Measurements from ENCODE around the gene S100A16. TPM values are rescaled to one million over a fixed set of nuclear protein-coding genes. Genes with fewer than 3 reads are reported as not detected.
A peak's percentile ranks its signal among the peaks of the same experiment; 100 is the strongest.

Gene S100A16
- total and polyA plus RNA-seq, 9 of the 15 experiments (the other 6 are each of a cell fraction or from before 2014, with no cell fraction given), result 1.6 to 6.9 (median 4.3) TPM

DNA sequence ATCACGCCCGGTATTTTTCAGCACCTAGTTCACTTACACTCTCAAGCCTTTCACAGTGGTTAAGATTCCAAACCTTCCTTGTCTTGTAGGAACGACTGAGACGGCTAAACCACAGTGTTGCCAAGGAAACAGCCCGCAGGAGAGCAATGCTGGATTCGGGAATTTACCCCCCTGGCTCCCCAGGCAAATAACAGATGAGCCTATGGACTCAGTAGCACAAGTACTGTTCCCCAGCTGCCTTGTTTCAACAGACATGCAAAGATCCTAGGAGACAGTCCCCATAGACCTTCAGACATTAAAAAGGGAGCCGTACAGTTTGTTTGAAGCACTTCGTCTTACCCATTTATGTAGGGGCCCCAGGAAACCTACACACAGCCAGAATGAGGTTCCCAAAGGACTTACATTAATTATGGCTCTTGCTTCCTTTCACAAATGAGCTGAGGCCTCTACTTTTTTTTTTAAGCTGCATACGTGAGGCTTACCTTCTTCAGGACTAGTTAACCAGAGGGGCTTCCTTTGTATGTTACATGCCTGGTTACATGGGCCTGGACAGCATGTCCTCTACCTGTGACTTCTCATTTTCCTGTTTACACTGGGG, 48.3 kb upstream of the S100A16 start (continued):
- TF ChIP-seq, protein P1, sequence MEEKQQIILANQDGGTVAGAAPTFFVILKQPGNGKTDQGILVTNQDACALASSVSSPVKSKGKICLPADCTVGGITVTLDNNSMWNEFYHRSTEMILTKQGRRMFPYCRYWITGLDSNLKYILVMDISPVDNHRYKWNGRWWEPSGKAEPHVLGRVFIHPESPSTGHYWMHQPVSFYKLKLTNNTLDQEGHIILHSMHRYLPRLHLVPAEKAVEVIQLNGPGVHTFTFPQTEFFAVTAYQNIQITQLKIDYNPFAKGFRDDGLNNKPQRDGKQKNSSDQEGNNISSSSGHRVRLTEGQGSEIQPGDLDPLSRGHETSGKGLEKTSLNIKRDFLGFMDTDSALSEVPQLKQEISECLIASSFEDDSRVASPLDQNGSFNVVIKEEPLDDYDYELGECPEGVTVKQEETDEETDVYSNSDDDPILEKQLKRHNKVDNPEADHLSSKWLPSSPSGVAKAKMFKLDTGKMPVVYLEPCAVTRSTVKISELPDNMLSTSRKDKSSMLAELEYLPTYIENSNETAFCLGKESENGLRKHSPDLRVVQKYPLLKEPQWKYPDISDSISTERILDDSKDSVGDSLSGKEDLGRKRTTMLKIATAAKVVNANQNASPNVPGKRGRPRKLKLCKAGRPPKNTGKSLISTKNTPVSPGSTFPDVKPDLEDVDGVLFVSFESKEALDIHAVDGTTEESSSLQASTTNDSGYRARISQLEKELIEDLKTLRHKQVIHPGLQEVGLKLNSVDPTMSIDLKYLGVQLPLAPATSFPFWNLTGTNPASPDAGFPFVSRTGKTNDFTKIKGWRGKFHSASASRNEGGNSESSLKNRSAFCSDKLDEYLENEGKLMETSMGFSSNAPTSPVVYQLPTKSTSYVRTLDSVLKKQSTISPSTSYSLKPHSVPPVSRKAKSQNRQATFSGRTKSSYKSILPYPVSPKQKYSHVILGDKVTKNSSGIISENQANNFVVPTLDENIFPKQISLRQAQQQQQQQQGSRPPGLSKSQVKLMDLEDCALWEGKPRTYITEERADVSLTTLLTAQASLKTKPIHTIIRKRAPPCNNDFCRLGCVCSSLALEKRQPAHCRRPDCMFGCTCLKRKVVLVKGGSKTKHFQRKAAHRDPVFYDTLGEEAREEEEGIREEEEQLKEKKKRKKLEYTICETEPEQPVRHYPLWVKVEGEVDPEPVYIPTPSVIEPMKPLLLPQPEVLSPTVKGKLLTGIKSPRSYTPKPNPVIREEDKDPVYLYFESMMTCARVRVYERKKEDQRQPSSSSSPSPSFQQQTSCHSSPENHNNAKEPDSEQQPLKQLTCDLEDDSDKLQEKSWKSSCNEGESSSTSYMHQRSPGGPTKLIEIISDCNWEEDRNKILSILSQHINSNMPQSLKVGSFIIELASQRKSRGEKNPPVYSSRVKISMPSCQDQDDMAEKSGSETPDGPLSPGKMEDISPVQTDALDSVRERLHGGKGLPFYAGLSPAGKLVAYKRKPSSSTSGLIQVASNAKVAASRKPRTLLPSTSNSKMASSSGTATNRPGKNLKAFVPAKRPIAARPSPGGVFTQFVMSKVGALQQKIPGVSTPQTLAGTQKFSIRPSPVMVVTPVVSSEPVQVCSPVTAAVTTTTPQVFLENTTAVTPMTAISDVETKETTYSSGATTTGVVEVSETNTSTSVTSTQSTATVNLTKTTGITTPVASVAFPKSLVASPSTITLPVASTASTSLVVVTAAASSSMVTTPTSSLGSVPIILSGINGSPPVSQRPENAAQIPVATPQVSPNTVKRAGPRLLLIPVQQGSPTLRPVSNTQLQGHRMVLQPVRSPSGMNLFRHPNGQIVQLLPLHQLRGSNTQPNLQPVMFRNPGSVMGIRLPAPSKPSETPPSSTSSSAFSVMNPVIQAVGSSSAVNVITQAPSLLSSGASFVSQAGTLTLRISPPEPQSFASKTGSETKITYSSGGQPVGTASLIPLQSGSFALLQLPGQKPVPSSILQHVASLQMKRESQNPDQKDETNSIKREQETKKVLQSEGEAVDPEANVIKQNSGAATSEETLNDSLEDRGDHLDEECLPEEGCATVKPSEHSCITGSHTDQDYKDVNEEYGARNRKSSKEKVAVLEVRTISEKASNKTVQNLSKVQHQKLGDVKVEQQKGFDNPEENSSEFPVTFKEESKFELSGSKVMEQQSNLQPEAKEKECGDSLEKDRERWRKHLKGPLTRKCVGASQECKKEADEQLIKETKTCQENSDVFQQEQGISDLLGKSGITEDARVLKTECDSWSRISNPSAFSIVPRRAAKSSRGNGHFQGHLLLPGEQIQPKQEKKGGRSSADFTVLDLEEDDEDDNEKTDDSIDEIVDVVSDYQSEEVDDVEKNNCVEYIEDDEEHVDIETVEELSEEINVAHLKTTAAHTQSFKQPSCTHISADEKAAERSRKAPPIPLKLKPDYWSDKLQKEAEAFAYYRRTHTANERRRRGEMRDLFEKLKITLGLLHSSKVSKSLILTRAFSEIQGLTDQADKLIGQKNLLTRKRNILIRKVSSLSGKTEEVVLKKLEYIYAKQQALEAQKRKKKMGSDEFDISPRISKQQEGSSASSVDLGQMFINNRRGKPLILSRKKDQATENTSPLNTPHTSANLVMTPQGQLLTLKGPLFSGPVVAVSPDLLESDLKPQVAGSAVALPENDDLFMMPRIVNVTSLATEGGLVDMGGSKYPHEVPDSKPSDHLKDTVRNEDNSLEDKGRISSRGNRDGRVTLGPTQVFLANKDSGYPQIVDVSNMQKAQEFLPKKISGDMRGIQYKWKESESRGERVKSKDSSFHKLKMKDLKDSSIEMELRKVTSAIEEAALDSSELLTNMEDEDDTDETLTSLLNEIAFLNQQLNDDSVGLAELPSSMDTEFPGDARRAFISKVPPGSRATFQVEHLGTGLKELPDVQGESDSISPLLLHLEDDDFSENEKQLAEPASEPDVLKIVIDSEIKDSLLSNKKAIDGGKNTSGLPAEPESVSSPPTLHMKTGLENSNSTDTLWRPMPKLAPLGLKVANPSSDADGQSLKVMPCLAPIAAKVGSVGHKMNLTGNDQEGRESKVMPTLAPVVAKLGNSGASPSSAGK (IDR thresholded peaks at IDR 0.05), result no peak
- TF ChIP-seq PURB (CRISPR knock-in tag; IDR thresholded peaks at IDR 0.05; ENCODE audit: low read depth) (no peak), ZNF146 (CRISPR knock-in tag; IDR thresholded peaks at IDR 0.05; ENCODE audit: unreplicated experiment) (no peak), NFE2 (IDR thresholded peaks at IDR 0.05; ENCODE audit: low read depth) (no peak), ZNF12 (CRISPR knock-in tag; IDR thresholded peaks at IDR 0.05) (no peak), STAG1 (CRISPR knock-in tag; IDR thresholded peaks at IDR 0.05; ENCODE audit: borderline replicate concordance) (no peak), MXI1 (IDR thresholded peaks at IDR 0.05; ENCODE audit: low read depth, low read length) (no peak), POLR2B (IDR thresholded peaks at IDR 0.05; ENCODE audit: low read depth, partially characterized antibody) (peak; percentile 67), SMARCB1 (IDR thresholded peaks at IDR 0.05; ENCODE audit: insufficient read length, low read depth) (no peak), ZNF24 (IDR thresholded peaks at IDR 0.05) (no peak), ERF (CRISPR knock-in tag; IDR thresholded peaks at IDR 0.05) (0 out of 2 replicates have a peak, but pooled peaks have one; percentile 54)
- TF ChIP-seq, protein P2, sequence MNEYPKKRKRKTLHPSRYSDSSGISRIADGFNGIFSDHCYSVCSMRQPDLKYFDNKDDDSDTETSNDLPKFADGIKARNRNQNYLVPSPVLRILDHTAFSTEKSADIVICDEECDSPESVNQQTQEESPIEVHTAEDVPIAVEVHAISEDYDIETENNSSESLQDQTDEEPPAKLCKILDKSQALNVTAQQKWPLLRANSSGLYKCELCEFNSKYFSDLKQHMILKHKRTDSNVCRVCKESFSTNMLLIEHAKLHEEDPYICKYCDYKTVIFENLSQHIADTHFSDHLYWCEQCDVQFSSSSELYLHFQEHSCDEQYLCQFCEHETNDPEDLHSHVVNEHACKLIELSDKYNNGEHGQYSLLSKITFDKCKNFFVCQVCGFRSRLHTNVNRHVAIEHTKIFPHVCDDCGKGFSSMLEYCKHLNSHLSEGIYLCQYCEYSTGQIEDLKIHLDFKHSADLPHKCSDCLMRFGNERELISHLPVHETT (CRISPR knock-in tag; conservative IDR thresholded peaks at IDR 0.05 in 1 of 2, IDR thresholded peaks at IDR 0.05 in 1 of 2), result no peak
- TF ChIP-seq, protein P3, sequence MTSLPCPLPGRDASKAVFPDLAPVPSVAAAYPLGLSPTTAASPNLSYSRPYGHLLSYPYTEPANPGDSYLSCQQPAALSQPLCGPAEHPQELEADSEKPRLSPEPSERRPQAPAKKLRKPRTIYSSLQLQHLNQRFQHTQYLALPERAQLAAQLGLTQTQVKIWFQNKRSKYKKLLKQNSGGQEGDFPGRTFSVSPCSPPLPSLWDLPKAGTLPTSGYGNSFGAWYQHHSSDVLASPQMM (CRISPR knock-in tag; IDR thresholded peaks at IDR 0.05), result no peak

All from K562 (cell line).